OCI-LY3 (cell line): ENCODE measurements around the gene SYNRG.

Experiments used
- H2AFZ ChIP-seq: fragments of 200-600, 300-600 bp; shearing (Covaris generic); 2 replicates; pipeline ENCODE4 v1.6.0; 2014; ENCODE audit warnings: antibody characterized with exemption, low read depth, low read length
- H3K27ac ChIP-seq: fragments of 200-600, 300-600 bp; sonication (generic); 2 replicates; pipeline ENCODE4 v1.5.1; 2014; ENCODE audit warnings: mild to moderate bottlenecking, low read length, moderate library complexity, mixed read lengths
- H3K27me3 ChIP-seq: fragments of 200-600, 300-600 bp; sonication (generic); 2 replicates; pipeline ENCODE4 v1.6.1; 2014; ENCODE audit warnings: low read depth, low read length, mixed read lengths
- H3K36me3 ChIP-seq: fragments of 200-600, 300-600 bp; sonication (generic); replicated peaks from 2 replicates; pipeline ENCODE3; 2014; ENCODE audit warnings: low read depth, low read length, mixed read lengths
- H3K4me1 ChIP-seq: fragments of 300-600, 200-600 bp; sonication (generic); 2 replicates; pipeline ENCODE4 v1.6.1; 2014; ENCODE audit warnings: low read length, mixed read lengths
- H3K4me2 ChIP-seq: fragments of 200-600, 300-600 bp; sonication (generic); 2 replicates; pipeline ENCODE4 v1.6.1; 2014; ENCODE audit warnings: low read length, mixed read lengths
- H3K4me3 ChIP-seq: fragments of 300-600, 200-600 bp; sonication (generic); 2 replicates; pipeline ENCODE4 v1.5.1; 2014; ENCODE audit warnings: antibody characterized with exemption, mild to moderate bottlenecking, low read length, moderate library complexity
- H3K79me2 ChIP-seq: fragments of 300-600, 200-600 bp; shearing (Covaris generic); 2 replicates; pipeline ENCODE4 v1.6.1; 2014; ENCODE audit warnings: mild to moderate bottlenecking, low read length, mixed read lengths
- H3K9ac ChIP-seq: fragments of 300-600, 200-600 bp; shearing (Covaris generic); 2 replicates; pipeline ENCODE4 v1.6.0; 2014; ENCODE audit warnings: mild to moderate bottlenecking, low read length, moderate library complexity
- H3K9me3 ChIP-seq: fragments of 200-600, 300-600 bp; shearing (Covaris generic); 2 replicates; pipeline ENCODE4 v1.6.1; 2014; ENCODE audit warnings: low read length, mixed read lengths; ENCODE audit not compliant: insufficient read depth
- H4K20me1 ChIP-seq: fragments of 200-600, 300-600 bp; sonication (generic); 2 replicates; pipeline ENCODE4 v1.6.1; 2016; ENCODE audit warnings: low read length, mixed read lengths; ENCODE audit not compliant: insufficient read depth
- EZH2phosphoT487 ChIP-seq: fragments of 200-600 bp; shearing (Covaris generic); IDR thresholded peaks from 2 replicates; pipeline ENCODE4 v1.6.1; 2018; ENCODE audit warnings: antibody characterized with exemption, mixed run types, low read depth
- TF ChIP-seq, protein P1 (sequence below): fragments of 200-600, 300-600 bp; sonication (generic); IDR thresholded peaks from 2 replicates; pipeline ENCODE4 v1.5.1; 2014; ENCODE audit warnings: antibody characterized with exemption, low read length, low read depth

The SYNRG gene

DNA sequence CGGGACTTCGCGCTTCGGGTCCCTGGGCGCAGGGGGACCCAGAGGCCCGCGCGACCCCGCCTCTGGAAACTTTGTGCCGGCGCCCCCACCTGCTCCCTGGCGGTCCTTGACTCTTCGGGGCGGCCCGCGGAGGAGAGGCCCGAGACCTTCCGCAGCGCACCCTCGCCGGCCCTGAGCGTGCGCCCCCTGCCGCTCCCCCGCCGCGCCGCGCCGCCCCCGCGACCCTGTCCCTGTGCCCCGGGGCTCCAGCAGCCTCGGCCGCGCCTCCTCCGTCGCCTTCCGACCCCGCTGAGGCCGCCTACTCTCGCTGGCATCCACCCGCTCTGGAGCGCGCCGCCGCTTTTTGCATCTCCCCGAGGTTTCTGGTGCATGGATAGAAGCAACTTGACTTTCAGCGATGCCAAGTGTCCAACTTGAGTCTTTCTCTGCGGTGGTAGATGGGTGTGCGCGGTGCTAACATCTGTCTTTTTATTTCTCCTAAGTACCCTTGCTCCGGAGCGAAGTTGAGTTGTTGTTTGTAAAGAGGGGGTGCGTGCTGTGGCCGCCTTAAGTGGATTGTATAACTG lies 119.1 kb downstream of the SYNRG start:
- 0 out of 2 replicates have a peak overlapping the region, but pooled peaks have one; percentile 35 for H2AFZ ChIP-seq
- no peak overlapping the region for H3K27ac ChIP-seq

DNA sequence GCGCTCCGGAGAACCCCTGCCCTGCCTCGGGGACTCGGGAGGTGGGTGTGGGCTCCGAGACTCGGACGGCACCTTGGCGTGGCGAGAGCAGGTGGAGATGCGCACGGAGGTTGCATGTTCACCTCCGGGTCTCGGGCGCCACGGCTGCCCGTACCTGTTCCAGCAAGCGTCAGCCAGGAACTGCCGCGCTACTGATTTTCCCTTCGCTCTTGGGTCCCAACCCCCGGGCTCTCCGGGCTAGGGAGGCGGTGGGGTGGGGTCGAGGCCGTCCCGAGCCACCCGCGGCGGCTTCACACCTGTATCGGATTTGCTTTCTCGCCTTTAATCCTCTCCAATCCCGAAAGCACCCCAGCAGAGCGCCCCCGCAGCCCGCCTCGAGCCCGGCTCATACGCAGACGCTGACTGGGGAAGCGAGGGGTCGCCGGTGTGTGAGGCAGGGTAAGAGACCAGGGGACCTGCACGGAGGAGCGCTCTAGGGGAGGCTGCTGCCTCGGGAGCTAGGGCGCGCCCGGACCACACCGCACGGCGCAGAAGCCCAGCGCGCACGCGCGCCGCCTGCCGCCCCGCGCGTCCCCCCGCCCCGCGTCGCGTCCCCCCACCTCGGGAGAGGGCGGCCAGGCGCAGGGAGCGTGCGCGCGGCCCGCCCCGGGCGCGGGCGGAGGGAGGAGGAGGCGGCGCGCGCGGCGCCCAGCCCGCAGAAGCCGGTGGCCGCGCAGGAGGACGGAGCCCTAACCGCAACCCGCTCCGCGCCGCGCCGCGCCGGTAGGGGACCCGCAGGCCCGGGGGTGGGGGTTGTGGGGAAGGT lies 119.8 kb downstream of the SYNRG start, which contains the start of gene DUSP14:
TSS of gene DUSP14 (plus strand) at position 695 of the 805 bp plus-strand sequence. CDS start 22,382 bp downstream, outside the sequence.
- H2AFZ ChIP-seq, result peak within 1 kb of the TSS; percentile 88
- peaks cover 21% of the 10 kb centered on the region for H3K4me1 ChIP-seq
- H3K27me3 ChIP-seq, result no peaks in the 10 kb centered on the region
- H3K36me3 ChIP-seq, result no peaks in the 10 kb centered on the region
- no peaks in the 10 kb centered on the region for H4K20me1 ChIP-seq
- peak within 1 kb of the TSS; percentile 84 for H3K9ac ChIP-seq
- peak within 1 kb of the TSS; percentile 93 for H3K4me3 ChIP-seq
- H3K27ac ChIP-seq, result no peak within 1 kb of the TSS
- no peak for TF ChIP-seq EZH2phosphoT487
- TF ChIP-seq, protein P1, sequence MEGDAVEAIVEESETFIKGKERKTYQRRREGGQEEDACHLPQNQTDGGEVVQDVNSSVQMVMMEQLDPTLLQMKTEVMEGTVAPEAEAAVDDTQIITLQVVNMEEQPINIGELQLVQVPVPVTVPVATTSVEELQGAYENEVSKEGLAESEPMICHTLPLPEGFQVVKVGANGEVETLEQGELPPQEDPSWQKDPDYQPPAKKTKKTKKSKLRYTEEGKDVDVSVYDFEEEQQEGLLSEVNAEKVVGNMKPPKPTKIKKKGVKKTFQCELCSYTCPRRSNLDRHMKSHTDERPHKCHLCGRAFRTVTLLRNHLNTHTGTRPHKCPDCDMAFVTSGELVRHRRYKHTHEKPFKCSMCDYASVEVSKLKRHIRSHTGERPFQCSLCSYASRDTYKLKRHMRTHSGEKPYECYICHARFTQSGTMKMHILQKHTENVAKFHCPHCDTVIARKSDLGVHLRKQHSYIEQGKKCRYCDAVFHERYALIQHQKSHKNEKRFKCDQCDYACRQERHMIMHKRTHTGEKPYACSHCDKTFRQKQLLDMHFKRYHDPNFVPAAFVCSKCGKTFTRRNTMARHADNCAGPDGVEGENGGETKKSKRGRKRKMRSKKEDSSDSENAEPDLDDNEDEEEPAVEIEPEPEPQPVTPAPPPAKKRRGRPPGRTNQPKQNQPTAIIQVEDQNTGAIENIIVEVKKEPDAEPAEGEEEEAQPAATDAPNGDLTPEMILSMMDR, result peak; percentile 21; the same call in 1 of the 2 replicates
- peak within 1 kb of the TSS; percentile 91 for H3K4me2 ChIP-seq
- H3K9me3 ChIP-seq, result no peaks in the 10 kb centered on the region
- H3K79me2 ChIP-seq, result peaks cover 24% of the 10 kb centered on the region

More for the DNA sequence above, 119.1 kb downstream of the SYNRG start:
- no peaks in the 10 kb centered on the region for H3K27me3 ChIP-seq
- peaks cover 21% of the 10 kb centered on the region for H3K4me1 ChIP-seq
- H3K9ac ChIP-seq, result peak overlapping the region; percentile 61
- no peaks in the 10 kb centered on the region for H4K20me1 ChIP-seq
- H3K9me3 ChIP-seq, result no peaks in the 10 kb centered on the region
- peaks cover 27% of the 10 kb centered on the region for H3K79me2 ChIP-seq
- no peak for TF ChIP-seq EZH2phosphoT487
- TF ChIP-seq, protein P1, result peak; percentile 37; the same call in 1 of the 2 replicates
- H3K4me2 ChIP-seq, result peak overlapping the region; percentile 78
- no peaks in the 10 kb centered on the region for H3K36me3 ChIP-seq
- H3K4me3 ChIP-seq, result peak overlapping the region; percentile 93

DNA sequence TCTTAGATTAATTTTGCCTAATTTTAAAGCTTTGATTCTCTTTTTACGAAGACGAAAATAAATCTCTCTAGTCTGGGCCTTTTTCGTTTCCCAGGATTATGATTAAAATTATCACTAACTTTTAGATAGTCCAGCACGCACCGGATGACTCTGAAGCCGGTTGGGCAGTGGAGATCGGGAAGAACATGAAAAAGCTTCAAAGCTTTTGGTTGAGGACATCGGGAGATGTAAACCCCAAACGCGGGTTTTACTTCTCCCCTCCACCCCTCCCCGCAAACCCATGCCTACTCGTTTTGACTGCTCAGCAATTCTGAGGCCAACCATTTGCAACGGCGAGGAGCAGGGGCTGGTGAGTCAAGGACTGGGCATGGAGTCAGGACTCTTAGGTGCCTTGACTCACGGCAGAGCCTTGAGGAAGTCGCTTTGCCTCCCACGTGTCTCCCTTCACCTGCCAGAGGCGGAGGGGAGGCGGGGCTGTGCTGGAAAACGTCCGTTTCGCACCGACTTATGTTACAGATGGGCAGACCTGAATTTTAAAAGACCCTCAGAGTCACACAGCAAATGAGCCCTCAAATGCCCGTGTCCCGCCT lies 120.5 kb downstream of the SYNRG start:
- Histone ChIP-seq H3K36me3 (no peaks in the 10 kb centered on the region), H3K9me3 (no peaks in the 10 kb centered on the region), H3K27ac (no peak overlapping the region), H3K27me3 (no peaks in the 10 kb centered on the region), H2AFZ (peak overlapping the region; percentile 88), H3K4me3 (peak overlapping the region; percentile 93), H4K20me1 (no peaks in the 10 kb centered on the region), H3K4me2 (peak overlapping the region; percentile 91), H3K79me2 (peaks cover 22% of the 10 kb centered on the region), H3K4me1 (peaks cover 23% of the 10 kb centered on the region), H3K9ac (peak overlapping the region; percentile 84)
- TF ChIP-seq EZH2phosphoT487, result no peak
- TF ChIP-seq, protein P1, result no peak
